ENCODE results near the gene PTPRE. TPM values are rescaled to one million over a fixed set of nuclear protein-coding genes. Genes with fewer than 3 reads are reported as not detected.

PTPRE gene
- total RNA-seq, 2 donors from 2014 or later = 11.3 to 23.5 TPM

GRCh38 chr10:128060341-128061250 is 153.7 kb downstream of the PTPRE start:
- no peak for DNase-seq (ENCODE audit: low spot score)
- no peak for TF ChIP-seq CTCF (IDR thresholded peaks at IDR 0.05)
- no peak overlapping the region for H3K27ac ChIP-seq
- no peaks in the 10 kb centered on the region for H3K9me3 ChIP-seq
- no peaks in the 10 kb centered on the region for H3K27me3 ChIP-seq
- peaks cover 0 to 31% of the 10 kb centered on the region in 2 donors for H3K4me1 ChIP-seq
- no peak overlapping the region for H3K4me3 ChIP-seq
- peaks cover 45% of the 10 kb centered on the region for H3K36me3 ChIP-seq

- Histone ChIP-seq H3K27ac (peak overlapping the region in 1 of 2 donors; percentile 57), H3K9me3 (no peaks in the 10 kb centered on the region), H3K36me3 (peaks cover 45% of the 10 kb centered on the region), H3K4me3 (no peak overlapping the region), H3K4me1 (peaks cover 0 to 31% of the 10 kb centered on the region in 2 donors), H3K27me3 (no peaks in the 10 kb centered on the region)
- no peak for TF ChIP-seq CTCF (IDR thresholded peaks at IDR 0.05)
- DNase-seq (ENCODE audit: low spot score) = no peak
These were observed 154.7 kb downstream of the PTPRE start for GRCh38 chr10:128061306-128062300.

- Histone ChIP-seq H3K36me3 (peaks cover 48% of the 10 kb centered on the region), H3K9me3 (no peaks in the 10 kb centered on the region), H3K27ac (peak overlapping the region; percentile 37 to 57), H3K27me3 (no peaks in the 10 kb centered on the region), H3K4me3 (no peak overlapping the region), H3K4me1 (peaks cover 0 to 31% of the 10 kb centered on the region in 2 donors)
- TF ChIP-seq CTCF (IDR thresholded peaks at IDR 0.05) = no peak
- DNase-seq (ENCODE audit: low spot score) = no peak
These were observed 155.5 kb downstream of the PTPRE start for GRCh38 chr10:128062331-128062880.

GRCh38 chr10:128062881-128063563 is 156.1 kb downstream of the PTPRE start:
- no peak for TF ChIP-seq CTCF (IDR thresholded peaks at IDR 0.05)
- Histone ChIP-seq H3K4me3 (no peak overlapping the region), H3K4me1 (peaks cover 0 to 31% of the 10 kb centered on the region in 2 donors)

GRCh38 chr10:128063736-128064107 is 156.8 kb downstream of the PTPRE start:
- TF ChIP-seq CTCF (IDR thresholded peaks at IDR 0.05) = no peak
- H3K4me3 ChIP-seq = no peak overlapping the region
- H3K27me3 ChIP-seq = no peaks in the 10 kb centered on the region
- no peak for DNase-seq (ENCODE audit: low spot score)
- H3K36me3 ChIP-seq = peaks cover 56% of the 10 kb centered on the region
- H3K4me1 ChIP-seq = peaks cover 0 to 31% of the 10 kb centered on the region in 2 donors
- H3K27ac ChIP-seq = peak overlapping the region; percentile 57 to 64
- H3K9me3 ChIP-seq = no peaks in the 10 kb centered on the region

More at GRCh38 chr10:128062881-128063563, 156.1 kb downstream of the PTPRE start:
- no peak for DNase-seq (ENCODE audit: low spot score)
- H3K36me3 ChIP-seq = peaks cover 52% of the 10 kb centered on the region
- H3K27ac ChIP-seq = peak overlapping the region; percentile 37 to 57
- no peaks in the 10 kb centered on the region for H3K27me3 ChIP-seq
- no peaks in the 10 kb centered on the region for H3K9me3 ChIP-seq

Data from right atrium auricular region (tissue), 2 donors.